PC-3 (cell line): ENCODE data around the gene CD164L2. TPM values are rescaled to one million over a fixed set of nuclear protein-coding genes. Genes with fewer than 3 reads are reported as not detected.

Experiments
- ATAC-seq: fragments of 200-7000 bp; cut with Tn5 transposase; 2 replicates; pipeline ENCODE4 v1.9.1; 2020; ENCODE audit warnings: mild to moderate bottlenecking, moderate library complexity
- BruUV-seq: library from RNA; stranded (reverse); fragments of 400-500 nt; replicated peaks from 2 replicates; lab custom pipeline; 2021; lab: Mats Ljungman, UMichigan
- CTCF ChIA-PET: fragments of 300-600 bp; sonication (Branson Sonifier 250); formaldehyde crosslinking; loops from one replicate; lab custom pipeline; 2022; ENCODE audit warnings: antibody characterized with exemption; lab: Charles Lee
- POLR2A ChIA-PET: fragments of 300-600 bp; sonication (Branson Sonifier 250); formaldehyde crosslinking; loops from one replicate; lab custom pipeline; 2022; ENCODE audit warnings: antibody characterized with exemption; ENCODE audit not compliant: unreplicated experiment; lab: Charles Lee
- DNase-seq: peaks from one replicate; pipeline ENCODE4 v3.0.0-alpha.2; 2015
- H2AFZ ChIP-seq: fragments of 300-600 bp; sonication (generic); 2 replicates; pipeline ENCODE4 v1.6.0; 2016; ENCODE audit warnings: antibody characterized with exemption, low read length
- H3F3A ChIP-seq: fragments of 300-600 bp; sonication (generic); one replicate; pipeline ENCODE4 v1.6.0; 2017; ENCODE audit warnings: antibody characterized with exemption, low read length, control low read depth, mild to moderate bottlenecking; ENCODE audit not compliant: unreplicated experiment
- H3K27ac ChIP-seq: fragments of 300-600 bp; sonication (generic); 2 replicates; pipeline ENCODE4 v1.5.1; 2016; ENCODE audit warnings: mild to moderate bottlenecking, low read length
- H3K27me3 ChIP-seq: fragments of 300-600 bp; sonication (generic); 2 replicates; pipeline ENCODE4 v1.6.1; 2016; ENCODE audit warnings: low read length, mixed read lengths
- H3K36me3 ChIP-seq: fragments of 300-600 bp; sonication (generic); 2 replicates; pipeline ENCODE4 v1.6.1; 2016; ENCODE audit warnings: low read depth, mixed run types, low read length, mixed read lengths
- H3K4me1 ChIP-seq: fragments of 300-600 bp; sonication (generic); 2 replicates; pipeline ENCODE4 v1.5.1; 2016; ENCODE audit warnings: low read length; ENCODE audit not compliant: insufficient read depth
- H3K4me2 ChIP-seq: fragments of 300-600 bp; sonication (generic); 2 replicates; pipeline ENCODE4 v1.6.0; 2016; ENCODE audit warnings: low read length
- H3K4me3 ChIP-seq: fragments of 300-600 bp; sonication (generic); 2 replicates; pipeline ENCODE4 v1.5.1; 2016; ENCODE audit warnings: mild to moderate bottlenecking, low read length, mixed read lengths
- H3K79me2 ChIP-seq: fragments of 300-600 bp; sonication (generic); 2 replicates; pipeline ENCODE4 v1.6.1; 2017; ENCODE audit warnings: low read length, mixed read lengths
- H3K9ac ChIP-seq: fragments of 300-600 bp; sonication (generic); 2 replicates; pipeline ENCODE4 v1.6.0; 2016; ENCODE audit warnings: mild to moderate bottlenecking, low read length
- H3K9me2 ChIP-seq: fragments of 300-600 bp; sonication (generic); replicated peaks from 2 replicates; pipeline ENCODE4 v1.6.1; 2016; ENCODE audit warnings: mixed run types, low read length, mixed read lengths
- H3K9me3 ChIP-seq: fragments of 300-600 bp; sonication (generic); 2 replicates; pipeline ENCODE4 v1.6.1; 2016; ENCODE audit warnings: low read length, mixed read lengths
- H4K20me1 ChIP-seq: fragments of 300-600 bp; sonication (generic); 2 replicates; pipeline ENCODE4 v1.6.1; 2016; ENCODE audit warnings: low read length, mixed read lengths
- CTCF ChIP-seq: fragments of 300-600 bp; sonication (generic); conservative IDR thresholded peaks from 2 replicates; pipeline ENCODE4 v1.5.1; 2017; ENCODE audit warnings: antibody characterized with exemption, low read depth, mild to moderate bottlenecking, low read length
- EZH2 ChIP-seq: fragments of 300-600 bp; sonication (generic); IDR thresholded peaks from one replicate; pipeline ENCODE4 v1.6.1; 2017; ENCODE audit warnings: antibody characterized with exemption, mild to moderate bottlenecking, low read length; ENCODE audit not compliant: unreplicated experiment
- EZH2phosphoT487 ChIP-seq: fragments of 300-600 bp; sonication (generic); IDR thresholded peaks from 2 replicates; pipeline ENCODE4 v1.6.1; 2018; ENCODE audit warnings: mild to moderate bottlenecking, antibody characterized with exemption, low read length, borderline replicate concordance
- intact Hi-C: fragments of 100-400 bp; cut with micrococcal nuclease; formaldehyde crosslinking; loops from 2 replicates; pipeline ENCODE4 v1.9.0; 2023
- total RNA-seq: library from RNA; depleted of rRNA; stranded (reverse); fragments of >200 nt; gene quantifications from 2 replicates; pipeline ENCODE4 v1.2.3, GENCODE V29; 2014

CD164L2 gene
- total RNA-seq, 1 experiment from 2014 or later: 0.47 TPM

- Histone ChIP-seq H3K4me1 (no peaks in the 10 kb centered on the region), H3K27ac (no peak overlapping the region), H3K9ac (no peak overlapping the region), H3K4me3 (no peak overlapping the region), H3K36me3 (no peaks in the 10 kb centered on the region), H2AFZ (no peak overlapping the region), H3K4me2 (no peak overlapping the region), H3K27me3 (no peaks in the 10 kb centered on the region), H3K79me2 (no peaks in the 10 kb centered on the region), H3K9me2 (no peaks in the 10 kb centered on the region), H3K9me3 (no peaks in the 10 kb centered on the region), H3F3A (no peaks in the 10 kb centered on the region), H4K20me1 (no peaks in the 10 kb centered on the region)
- no peak for ATAC-seq
- no peak for DNase-seq
- no TSS peak for BruUV-seq
- CTCF ChIA-PET: no interaction called here
- intact Hi-C loops: no loop called here
- POLR2A ChIA-PET: no interaction called here
- TF ChIP-seq EZH2 (no peak), EZH2phosphoT487 (no peak)
Observed at GRCh38 chr1:27379564-27380122, 3.5 kb downstream of the CD164L2 start.

GRCh38 chr1:27377760-27378495 is 5.2 kb downstream of the CD164L2 start:
- TF ChIP-seq EZH2: no peak
- no peak for TF ChIP-seq CTCF
- no peak for TF ChIP-seq EZH2phosphoT487
- H4K20me1 ChIP-seq: no peaks in the 10 kb centered on the region
- no peak overlapping the region for H3K4me2 ChIP-seq
- no peak overlapping the region for H2AFZ ChIP-seq
- no peaks in the 10 kb centered on the region for H3K36me3 ChIP-seq
- no TSS peak for BruUV-seq
- H3K27me3 ChIP-seq: no peaks in the 10 kb centered on the region
- ChIA-PET POLR2A (no interaction called here), CTCF (no interaction called here)
- no peaks in the 10 kb centered on the region for H3K9me3 ChIP-seq
- ATAC-seq (no peak), DNase-seq (no peak)
- H3K9ac ChIP-seq: no peak overlapping the region
- no peaks in the 10 kb centered on the region for H3K9me2 ChIP-seq
- H3K4me1 ChIP-seq: no peaks in the 10 kb centered on the region
- no peak overlapping the region for H3K27ac ChIP-seq
- intact Hi-C loops: no loop called here
- H3K4me3 ChIP-seq: no peak overlapping the region
- H3F3A ChIP-seq: no peaks in the 10 kb centered on the region
- no peaks in the 10 kb centered on the region for H3K79me2 ChIP-seq

GRCh38 chr1:27374362-27375086 is 8.6 kb downstream of the CD164L2 start, which contains the start of gene FCN3:
Gene FCN3 (minus strand): TSS chr1:27374824. CDS start chr1:27374818, 6 bp downstream.
- DNase-seq (no peak), ATAC-seq (no peak)
- no peaks in the 10 kb centered on the region for H3K9me3 ChIP-seq
- H3F3A ChIP-seq: no peaks in the 10 kb centered on the region
- intact Hi-C loops: no loop called here
- TF ChIP-seq EZH2: no peak
- no peaks in the 10 kb centered on the region for H4K20me1 ChIP-seq
- no peak within 1 kb of the TSS for H3K4me2 ChIP-seq
- H3K27ac ChIP-seq: no peak within 1 kb of the TSS
- no peaks in the 10 kb centered on the region for H3K27me3 ChIP-seq
- no peaks in the 10 kb centered on the region for H3K36me3 ChIP-seq
- H3K4me3 ChIP-seq: no peak within 1 kb of the TSS
- POLR2A ChIA-PET: no interaction called here
- H3K9me2 ChIP-seq: no peaks in the 10 kb centered on the region
- no peak within 1 kb of the TSS for H3K9ac ChIP-seq
- H2AFZ ChIP-seq: no peak within 1 kb of the TSS
- no peaks in the 10 kb centered on the region for H3K79me2 ChIP-seq
- H3K4me1 ChIP-seq: no peaks in the 10 kb centered on the region
- BruUV-seq: no TSS peak
- CTCF ChIA-PET: no interaction called here
